ENCODE measurements around the gene ZBTB4. TPM values are rescaled to one million over a fixed set of nuclear protein-coding genes. Genes with fewer than 3 reads are reported as not detected.

Gene ZBTB4
- total and polyA plus RNA-seq, 9 of the 15 experiments (the other 6 are each of a cell fraction or from before 2014, with no cell fraction given): 0.92 to 6.9 (median 3.3) TPM

DNA sequence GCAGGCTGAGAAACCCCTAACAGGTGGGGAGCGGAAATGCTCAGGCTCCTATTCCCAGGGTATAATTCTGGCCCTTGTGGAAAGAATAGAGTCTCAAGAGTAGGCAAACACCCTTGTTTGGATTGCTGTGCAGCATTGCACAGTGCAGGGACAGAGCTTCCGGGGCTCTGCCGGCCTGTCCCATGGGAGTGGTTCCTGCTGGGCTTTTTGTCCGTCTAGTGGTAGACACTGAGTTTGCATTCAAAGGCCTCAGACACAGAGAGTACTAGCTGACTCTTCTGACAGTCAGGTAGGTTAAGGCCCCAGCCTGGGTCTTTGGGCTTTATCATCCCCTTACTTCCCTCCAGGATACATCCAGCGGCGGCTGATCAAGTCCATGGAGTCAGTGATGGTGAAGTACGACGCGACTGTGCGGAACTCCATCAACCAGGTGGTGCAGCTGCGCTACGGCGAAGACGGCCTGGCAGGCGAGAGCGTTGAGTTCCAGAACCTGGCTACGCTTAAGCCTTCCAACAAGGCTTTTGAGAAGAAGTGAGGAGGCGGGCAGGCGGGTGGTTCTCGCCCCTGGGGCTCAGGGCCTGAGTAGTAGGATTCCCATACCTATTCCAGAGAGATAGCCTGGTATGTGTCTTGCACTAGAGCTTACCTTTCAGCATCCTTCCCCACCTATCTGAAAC, 22.9 kb upstream of the ZBTB4 start (continued):
- TF ChIP-seq, protein P1, sequence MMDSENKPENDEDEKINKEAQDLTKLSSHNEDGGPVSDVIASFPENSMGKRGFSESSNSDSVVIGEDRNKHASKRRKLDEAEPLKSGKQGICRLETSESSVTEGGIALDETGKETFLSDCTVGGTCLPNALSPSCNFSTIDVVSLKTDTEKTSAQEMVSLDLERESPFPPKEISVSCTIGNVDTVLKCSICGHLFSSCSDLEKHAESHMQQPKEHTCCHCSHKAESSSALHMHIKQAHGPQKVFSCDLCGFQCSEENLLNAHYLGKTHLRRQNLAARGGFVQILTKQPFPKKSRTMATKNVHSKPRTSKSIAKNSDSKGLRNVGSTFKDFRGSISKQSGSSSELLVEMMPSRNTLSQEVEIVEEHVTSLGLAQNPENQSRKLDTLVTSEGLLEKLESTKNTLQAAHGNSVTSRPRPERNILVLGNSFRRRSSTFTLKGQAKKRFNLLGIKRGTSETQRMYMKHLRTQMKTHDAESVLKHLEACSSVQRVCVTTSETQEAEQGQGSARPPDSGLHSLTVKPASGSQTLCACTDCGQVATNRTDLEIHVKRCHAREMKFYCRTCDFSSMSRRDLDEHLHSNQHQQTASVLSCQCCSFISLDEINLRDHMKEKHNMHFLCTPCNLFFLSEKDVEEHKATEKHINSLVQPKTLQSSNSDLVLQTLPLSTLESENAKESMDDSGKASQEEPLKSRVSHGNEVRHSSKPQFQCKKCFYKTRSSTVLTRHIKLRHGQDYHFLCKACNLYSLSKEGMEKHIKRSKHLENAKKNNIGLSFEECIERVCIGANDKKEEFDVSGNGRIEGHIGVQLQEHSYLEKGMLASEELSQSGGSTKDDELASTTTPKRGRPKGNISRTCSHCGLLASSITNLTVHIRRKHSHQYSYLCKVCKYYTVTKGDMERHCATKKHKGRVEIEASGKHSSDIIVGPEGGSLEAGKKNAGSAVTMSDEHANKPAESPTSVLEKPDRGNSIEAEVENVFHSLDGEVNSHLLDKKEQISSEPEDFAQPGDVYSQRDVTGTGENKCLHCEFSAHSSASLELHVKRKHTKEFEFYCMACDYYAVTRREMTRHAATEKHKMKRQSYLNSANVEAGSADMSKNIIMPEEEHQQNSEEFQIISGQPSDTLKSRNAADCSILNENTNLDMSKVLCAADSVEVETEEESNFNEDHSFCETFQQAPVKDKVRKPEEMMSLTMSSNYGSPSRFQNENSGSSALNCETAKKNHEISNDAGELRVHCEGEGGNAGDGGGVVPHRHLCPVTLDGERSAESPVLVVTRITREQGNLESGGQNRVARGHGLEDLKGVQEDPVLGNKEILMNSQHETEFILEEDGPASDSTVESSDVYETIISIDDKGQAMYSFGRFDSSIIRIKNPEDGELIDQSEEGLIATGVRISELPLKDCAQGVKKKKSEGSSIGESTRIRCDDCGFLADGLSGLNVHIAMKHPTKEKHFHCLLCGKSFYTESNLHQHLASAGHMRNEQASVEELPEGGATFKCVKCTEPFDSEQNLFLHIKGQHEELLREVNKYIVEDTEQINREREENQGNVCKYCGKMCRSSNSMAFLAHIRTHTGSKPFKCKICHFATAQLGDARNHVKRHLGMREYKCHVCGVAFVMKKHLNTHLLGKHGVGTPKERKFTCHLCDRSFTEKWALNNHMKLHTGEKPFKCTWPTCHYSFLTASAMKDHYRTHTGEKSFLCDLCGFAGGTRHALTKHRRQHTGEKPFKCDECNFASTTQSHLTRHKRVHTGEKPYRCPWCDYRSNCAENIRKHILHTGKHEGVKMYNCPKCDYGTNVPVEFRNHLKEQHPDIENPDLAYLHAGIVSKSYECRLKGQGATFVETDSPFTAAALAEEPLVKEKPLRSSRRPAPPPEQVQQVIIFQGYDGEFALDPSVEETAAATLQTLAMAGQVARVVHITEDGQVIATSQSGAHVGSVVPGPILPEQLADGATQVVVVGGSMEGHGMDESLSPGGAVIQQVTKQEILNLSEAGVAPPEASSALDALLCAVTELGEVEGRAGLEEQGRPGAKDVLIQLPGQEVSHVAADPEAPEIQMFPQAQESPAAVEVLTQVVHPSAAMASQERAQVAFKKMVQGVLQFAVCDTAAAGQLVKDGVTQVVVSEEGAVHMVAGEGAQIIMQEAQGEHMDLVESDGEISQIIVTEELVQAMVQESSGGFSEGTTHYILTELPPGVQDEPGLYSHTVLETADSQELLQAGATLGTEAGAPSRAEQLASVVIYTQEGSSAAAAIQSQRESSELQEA (IDR thresholded peaks at IDR 0.05; ENCODE audit: low read depth): no peak
- TF ChIP-seq ZNF398 (CRISPR knock-in tag; IDR thresholded peaks at IDR 0.05) (no peak), ZC3H4 (CRISPR knock-in tag; IDR thresholded peaks at IDR 0.05; ENCODE audit: borderline replicate concordance) (no peak), ZNF253 (CRISPR knock-in tag; conservative IDR thresholded peaks at IDR 0.05) (no peak)
- TF ChIP-seq, protein P2, sequence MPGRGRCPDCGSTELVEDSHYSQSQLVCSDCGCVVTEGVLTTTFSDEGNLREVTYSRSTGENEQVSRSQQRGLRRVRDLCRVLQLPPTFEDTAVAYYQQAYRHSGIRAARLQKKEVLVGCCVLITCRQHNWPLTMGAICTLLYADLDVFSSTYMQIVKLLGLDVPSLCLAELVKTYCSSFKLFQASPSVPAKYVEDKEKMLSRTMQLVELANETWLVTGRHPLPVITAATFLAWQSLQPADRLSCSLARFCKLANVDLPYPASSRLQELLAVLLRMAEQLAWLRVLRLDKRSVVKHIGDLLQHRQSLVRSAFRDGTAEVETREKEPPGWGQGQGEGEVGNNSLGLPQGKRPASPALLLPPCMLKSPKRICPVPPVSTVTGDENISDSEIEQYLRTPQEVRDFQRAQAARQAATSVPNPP (IDR thresholded peaks at IDR 0.05; ENCODE audit: borderline replicate concordance, insufficient read depth, insufficient read length): no peak
